ENCODE measurements around the gene BYSL. TPM values are rescaled to one million over a fixed set of nuclear protein-coding genes. Genes with fewer than 3 reads are reported as not detected.
"Not testable (repeated sequence)": the region's sequence is repeated elsewhere in the genome, so short reads cannot be mapped to it uniquely, and the experiment has no call there.

The BYSL gene
- total and polyA plus RNA-seq, 2 donors = 8.7 to 15.4 TPM

DNA sequence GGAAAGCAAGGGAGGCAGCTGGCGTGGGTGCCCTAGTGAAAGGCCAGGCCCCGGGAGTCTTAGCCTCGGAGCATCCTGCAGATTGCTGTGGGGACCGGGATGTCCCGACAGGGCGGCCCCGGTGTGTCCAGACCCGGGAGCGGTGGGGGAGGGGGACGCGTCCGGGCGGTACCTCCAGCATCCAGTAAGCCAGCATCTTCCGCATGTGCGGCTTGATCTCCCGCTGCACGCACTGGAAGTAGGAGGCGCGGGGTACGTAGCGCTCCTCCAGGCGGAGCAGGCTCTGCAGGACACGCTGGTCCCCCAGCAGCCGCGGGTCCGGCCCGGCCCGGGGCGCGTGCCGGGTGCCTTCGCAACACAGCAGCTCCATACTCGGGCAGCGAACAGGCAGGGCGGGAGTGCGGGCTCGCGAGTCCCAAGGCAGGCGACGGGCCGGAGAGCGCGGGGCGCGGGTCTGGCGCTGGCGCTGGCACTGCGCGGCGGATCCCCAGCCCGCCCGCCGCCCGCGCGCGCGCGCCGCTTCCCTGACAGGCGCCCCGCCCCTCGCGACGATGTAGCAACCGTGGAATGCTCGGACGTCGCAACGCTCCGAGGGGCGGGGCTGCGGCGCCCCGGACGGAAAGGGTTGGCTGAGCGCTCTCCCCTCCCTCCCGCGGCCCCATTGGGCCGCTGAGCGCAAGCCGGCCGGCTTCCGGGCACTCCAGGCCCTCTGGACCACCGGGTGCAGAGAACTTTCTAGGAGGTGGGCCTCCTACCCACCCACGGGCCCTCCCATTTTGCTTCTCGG is 20.2 kb downstream of the BYSL start, which contains the start of gene CCND3:
CCND3 (minus strand) TSS at position 529 of the 787 bp plus-strand sequence; CDS start at position 370, 159 bp downstream.
- Histone ChIP-seq H3K4me1 (ENCODE audit: insufficient read depth) (peaks cover 2% of the 10 kb centered on the region), H3K4me3 (ENCODE audit: low read depth, low read length) (peak within 1 kb of the TSS; percentile 66), H3K27ac (ENCODE audit: low read depth) (peak within 1 kb of the TSS; percentile 11), H3K36me3 (ENCODE audit: insufficient read depth) (no peaks in the 10 kb centered on the region)
- WGBS = under 1% methylated on average over 87 of the region's 87 CpGs
- peak; percentile 74 for DNase-seq (ENCODE audit: extremely low spot score)

DNA sequence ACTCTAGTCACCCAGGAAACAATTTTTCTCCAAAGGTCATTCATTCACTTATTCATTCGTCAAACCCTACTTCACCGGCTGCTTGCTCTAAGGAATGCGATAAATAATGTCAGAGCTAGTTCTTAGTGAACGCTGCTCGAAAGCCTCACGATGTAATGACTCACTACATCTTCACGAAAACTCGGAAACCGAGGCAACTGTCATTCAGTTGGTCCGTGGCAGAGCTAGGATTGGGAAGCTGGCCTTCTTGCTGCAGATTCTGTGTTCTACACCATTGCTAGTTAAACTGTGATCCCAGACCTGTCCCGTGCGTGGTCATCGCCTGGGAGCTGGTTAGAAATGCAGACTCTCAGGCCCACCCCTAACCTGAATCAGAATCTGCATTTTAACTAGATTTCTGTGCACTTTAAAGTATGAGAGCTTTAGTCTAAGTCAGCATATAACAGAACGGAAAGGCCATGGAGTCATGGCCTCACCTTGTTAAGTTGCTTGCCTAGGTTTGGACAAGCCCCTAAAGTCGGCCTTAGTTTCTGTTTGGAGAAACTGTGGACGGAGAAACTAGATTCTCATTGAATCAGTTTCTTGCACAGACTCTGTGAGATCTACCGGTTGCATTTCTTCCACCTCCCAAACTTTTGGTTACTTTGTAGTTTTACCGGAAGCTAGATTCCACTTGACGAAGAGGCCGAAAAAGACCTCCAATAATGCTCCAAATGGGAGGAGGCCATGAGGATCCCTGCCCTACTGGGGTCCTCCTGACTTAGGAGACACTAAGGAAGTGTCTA is 21.0 kb downstream of the BYSL start:
- no peaks in the 10 kb centered on the region for H3K36me3 ChIP-seq (ENCODE audit: insufficient read depth)
- DNase-seq (ENCODE audit: extremely low spot score) = no peak
- peaks cover 2% of the 10 kb centered on the region for H3K4me1 ChIP-seq (ENCODE audit: insufficient read depth)
- H3K4me3 ChIP-seq (ENCODE audit: low read depth, low read length) = peak overlapping the region; percentile 66
- no peak overlapping the region for H3K27ac ChIP-seq (ENCODE audit: low read depth)
- 37% methylated on average over 20 of the region's 20 CpGs for WGBS

DNA sequence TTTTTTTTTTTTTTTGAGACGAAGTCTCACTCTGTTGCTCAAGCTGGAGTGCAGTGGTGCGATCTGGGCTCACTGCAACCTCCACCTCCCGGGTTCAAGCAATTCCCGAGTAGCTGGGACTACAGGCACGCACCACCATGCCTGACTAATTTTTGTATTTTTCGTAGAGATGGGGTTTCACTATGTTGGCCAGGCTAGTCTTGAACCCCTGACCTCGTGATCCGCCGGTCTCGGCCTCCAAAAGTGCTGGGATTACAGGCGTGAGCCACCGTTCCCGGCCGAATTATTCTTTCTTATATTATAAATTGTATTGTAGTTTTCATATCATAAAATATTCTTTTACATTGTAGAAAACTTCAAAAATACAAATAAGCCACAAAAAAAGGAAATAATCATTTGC is 21.6 kb downstream of the BYSL start:
- H3K36me3 ChIP-seq (ENCODE audit: insufficient read depth); H3K4me3 ChIP-seq (ENCODE audit: low read depth, low read length); DNase-seq (ENCODE audit: extremely low spot score); H3K27ac ChIP-seq (ENCODE audit: low read depth); H3K4me1 ChIP-seq (ENCODE audit: insufficient read depth): not testable (repeated sequence)
- WGBS = 94% methylated on average over 14 of the region's 14 CpGs

DNA sequence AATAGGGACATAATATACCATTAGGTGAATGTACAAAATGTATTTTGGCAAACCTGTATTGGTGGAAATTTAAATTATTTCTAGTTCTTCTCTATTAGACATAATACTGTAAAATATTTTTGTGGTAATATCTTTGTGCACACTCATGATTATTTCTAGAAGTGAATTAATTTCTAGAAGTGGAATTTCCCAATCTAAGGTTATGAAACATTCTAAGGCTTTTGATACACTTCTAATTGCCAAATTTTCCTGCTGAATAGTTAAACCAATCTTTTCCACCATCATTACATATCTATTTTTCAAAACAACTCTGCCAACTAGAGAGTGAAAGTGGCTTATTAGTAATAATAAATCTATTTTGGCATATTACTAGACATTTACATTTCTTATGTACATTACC is 22.2 kb downstream of the BYSL start:
- Histone ChIP-seq H3K27ac (ENCODE audit: low read depth) (no peak overlapping the region), H3K4me3 (ENCODE audit: low read depth, low read length) (no peak overlapping the region), H3K36me3 (ENCODE audit: insufficient read depth) (no peaks in the 10 kb centered on the region), H3K4me1 (ENCODE audit: insufficient read depth) (peaks cover 2% of the 10 kb centered on the region)
- no peak for DNase-seq (ENCODE audit: extremely low spot score)

DNA sequence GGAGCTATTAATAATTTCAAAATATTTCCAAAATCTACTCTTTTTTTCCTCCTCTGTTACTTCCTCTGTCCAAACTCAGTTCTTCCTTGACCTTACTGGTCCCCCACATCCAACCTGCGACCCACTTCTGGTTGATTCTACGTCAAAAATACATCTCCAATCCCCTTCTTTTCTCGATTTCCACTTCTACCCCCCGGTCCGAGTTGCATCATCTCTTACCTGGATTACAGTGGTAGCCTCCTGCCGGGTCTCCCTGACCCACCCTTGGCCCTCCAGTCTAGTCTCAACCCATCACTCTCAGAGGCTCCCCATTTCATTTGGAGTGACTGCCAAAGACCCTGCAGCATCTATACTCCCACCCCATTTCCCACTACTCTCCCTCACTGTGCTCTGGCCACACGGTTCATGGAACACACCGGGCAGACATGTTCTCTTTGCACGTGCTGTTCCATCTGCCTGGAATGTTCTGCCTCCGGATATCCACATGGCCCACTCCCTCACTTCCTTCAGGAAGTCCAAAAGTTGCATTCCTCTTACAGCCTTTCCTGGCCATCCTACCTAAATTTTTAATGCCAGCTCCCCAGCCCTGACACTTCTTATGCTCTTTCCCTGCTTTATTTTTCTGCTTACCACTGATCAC is 26.4 kb downstream of the BYSL start:
- H3K36me3 ChIP-seq (ENCODE audit: insufficient read depth) = no peaks in the 10 kb centered on the region
- H3K4me1 ChIP-seq (ENCODE audit: insufficient read depth) = no peaks in the 10 kb centered on the region
- DNase-seq (ENCODE audit: extremely low spot score) = no peak
- H3K27ac ChIP-seq (ENCODE audit: low read depth) = no peak overlapping the region
- WGBS = 79% methylated on average over 10 of the region's 10 CpGs
- no peak overlapping the region for H3K4me3 ChIP-seq (ENCODE audit: low read depth, low read length)

DNA sequence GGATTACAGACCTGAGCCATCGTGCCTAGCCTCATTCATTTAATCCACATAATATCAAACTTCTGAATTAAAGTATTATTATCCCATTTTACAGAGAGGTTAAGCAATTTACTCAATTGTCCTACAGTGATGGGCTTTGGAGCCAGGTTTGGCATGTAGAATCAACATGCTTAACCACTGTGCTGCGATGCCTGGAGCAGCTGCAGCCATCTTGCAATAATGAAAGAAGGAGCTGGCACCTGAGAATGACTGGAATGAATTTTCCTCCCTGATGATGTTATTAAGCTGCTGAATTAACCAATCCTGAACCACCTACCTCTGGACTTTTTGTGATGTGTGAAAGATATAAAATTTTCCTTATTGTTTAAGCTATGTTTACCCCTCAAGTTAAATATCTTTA is 33.4 kb downstream of the BYSL start:
- H3K4me3 ChIP-seq (ENCODE audit: low read depth, low read length) = no peak overlapping the region
- WGBS = 93% methylated on average over 2 of the region's 2 CpGs
- H3K4me1 ChIP-seq (ENCODE audit: insufficient read depth) = no peaks in the 10 kb centered on the region
- DNase-seq (ENCODE audit: extremely low spot score) = no peak
- H3K36me3 ChIP-seq (ENCODE audit: insufficient read depth) = no peaks in the 10 kb centered on the region
- H3K27ac ChIP-seq (ENCODE audit: low read depth) = no peak overlapping the region

DNA sequence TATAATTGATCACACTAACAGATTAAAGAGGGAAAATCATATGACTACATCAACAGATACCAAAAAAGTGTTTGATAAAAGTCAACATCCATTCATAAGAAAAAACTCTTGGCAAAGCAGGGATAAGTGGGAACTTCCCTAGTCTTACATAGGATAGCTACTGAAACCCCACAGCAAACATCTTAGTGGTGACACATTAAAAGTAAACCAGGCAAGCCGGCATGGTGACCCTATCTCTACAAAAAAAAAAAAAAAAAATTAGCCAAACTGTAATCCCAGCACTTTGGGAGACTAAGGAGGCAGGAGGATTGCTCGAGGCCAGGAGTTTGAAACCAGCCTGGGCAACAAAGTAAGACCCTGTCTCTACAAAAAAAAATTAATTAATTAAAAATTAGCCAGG is 34.1 kb downstream of the BYSL start:
- Histone ChIP-seq H3K4me3 (ENCODE audit: low read depth, low read length) (no peak overlapping the region), H3K4me1 (ENCODE audit: insufficient read depth) (no peaks in the 10 kb centered on the region), H3K27ac (ENCODE audit: low read depth) (no peak overlapping the region), H3K36me3 (ENCODE audit: insufficient read depth) (no peaks in the 10 kb centered on the region)
- WGBS = 81% methylated on average over 2 of the region's 2 CpGs
- DNase-seq (ENCODE audit: extremely low spot score) = no peak

DNA sequence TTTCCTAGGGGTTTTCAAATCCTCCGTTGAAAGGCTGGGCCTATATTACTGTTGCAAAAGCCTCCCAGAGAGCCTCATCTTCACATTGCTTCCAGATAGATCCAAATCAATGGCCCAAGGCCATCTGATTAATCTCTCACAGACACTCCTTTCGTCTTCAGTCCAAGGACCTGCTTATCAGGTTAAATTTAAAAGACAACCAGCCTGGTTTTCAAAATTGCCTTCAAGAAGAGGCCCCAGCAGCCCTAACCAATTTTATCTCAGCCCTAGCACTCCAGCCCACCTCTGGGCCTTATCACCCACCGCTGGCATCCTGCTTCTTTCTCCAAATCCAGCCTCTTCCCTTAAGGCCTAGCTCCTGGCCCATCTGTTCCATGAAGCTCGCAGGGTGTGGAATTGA is 35.8 kb downstream of the BYSL start:
- Histone ChIP-seq H3K36me3 (ENCODE audit: insufficient read depth) (no peaks in the 10 kb centered on the region), H3K4me1 (ENCODE audit: insufficient read depth) (no peaks in the 10 kb centered on the region), H3K27ac (ENCODE audit: low read depth) (no peak overlapping the region), H3K4me3 (ENCODE audit: low read depth, low read length) (no peak overlapping the region)
- no peak for DNase-seq (ENCODE audit: extremely low spot score)
- WGBS = 65% methylated on average over 4 of the region's 4 CpGs

DNA sequence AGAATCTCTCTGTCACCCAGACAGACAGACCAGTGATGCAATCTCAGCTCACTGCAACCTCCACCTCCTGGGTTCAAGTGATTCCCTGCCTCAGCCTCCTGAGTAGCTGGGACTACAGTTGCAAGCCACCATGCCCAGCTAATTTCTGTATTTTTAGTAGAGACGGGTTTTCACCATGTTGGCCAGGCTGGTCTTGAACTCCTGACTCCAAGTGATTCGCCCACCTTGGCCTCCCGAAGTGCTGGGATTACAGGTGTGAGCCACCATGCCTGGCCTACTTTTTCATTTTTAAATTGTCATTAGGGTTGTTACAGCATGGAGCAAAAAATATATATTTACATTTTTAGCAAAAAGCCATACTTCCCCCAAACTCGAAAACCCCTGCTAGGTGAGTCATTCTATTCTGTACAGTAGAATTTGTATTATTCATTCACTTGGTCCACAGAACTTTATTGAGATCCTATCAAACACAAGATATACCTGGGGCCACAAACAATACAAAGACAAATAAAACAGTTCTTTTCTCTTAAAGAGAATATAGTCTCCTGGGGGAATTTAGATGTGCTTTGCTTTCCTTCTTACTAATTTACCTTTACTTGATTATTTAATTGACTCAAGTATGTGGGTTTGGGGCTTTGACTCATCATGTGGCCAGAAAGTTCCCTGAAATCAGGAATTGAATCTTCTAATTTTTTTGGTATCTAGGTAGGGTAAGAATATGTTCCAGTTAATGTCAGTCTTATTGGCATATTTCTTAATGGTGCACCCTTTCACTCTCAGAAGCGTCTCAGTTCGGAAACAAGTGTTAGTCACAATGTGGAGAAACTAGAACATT is 36.9 kb downstream of the BYSL start:
- DNase-seq (ENCODE audit: extremely low spot score) = no peak
- Histone ChIP-seq H3K4me1 (ENCODE audit: insufficient read depth) (no peaks in the 10 kb centered on the region), H3K4me3 (ENCODE audit: low read depth, low read length) (no peak overlapping the region), H3K36me3 (ENCODE audit: insufficient read depth) (no peaks in the 10 kb centered on the region), H3K27ac (ENCODE audit: low read depth) (no peak overlapping the region)
- 90% methylated on average over 6 of the region's 6 CpGs for WGBS

DNA sequence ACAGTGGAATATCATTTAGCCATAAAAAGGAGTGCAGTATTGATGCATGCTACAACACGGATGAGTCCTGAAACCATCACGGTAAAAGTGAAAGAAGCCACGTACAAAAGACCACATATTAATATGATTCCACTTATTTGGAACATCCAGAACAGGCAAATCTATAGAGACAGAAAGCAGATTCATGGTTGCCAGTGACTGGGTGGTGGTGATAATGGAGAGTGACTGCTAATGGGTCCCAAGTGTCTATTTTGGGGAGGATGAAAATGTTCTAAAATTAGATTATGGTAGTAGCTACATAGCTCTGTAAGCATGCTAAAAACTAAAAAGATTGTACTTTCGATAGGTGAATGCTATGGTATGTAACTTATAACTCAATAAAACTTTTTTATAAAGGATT is 38.7 kb downstream of the BYSL start:
- H3K27ac ChIP-seq (ENCODE audit: low read depth) = no peak overlapping the region
- no peak overlapping the region for H3K4me3 ChIP-seq (ENCODE audit: low read depth, low read length)
- no peaks in the 10 kb centered on the region for H3K4me1 ChIP-seq (ENCODE audit: insufficient read depth)
- WGBS = 92% methylated on average over 4 of the region's 4 CpGs
- H3K36me3 ChIP-seq (ENCODE audit: insufficient read depth) = no peaks in the 10 kb centered on the region
- no peak for DNase-seq (ENCODE audit: extremely low spot score)

DNA sequence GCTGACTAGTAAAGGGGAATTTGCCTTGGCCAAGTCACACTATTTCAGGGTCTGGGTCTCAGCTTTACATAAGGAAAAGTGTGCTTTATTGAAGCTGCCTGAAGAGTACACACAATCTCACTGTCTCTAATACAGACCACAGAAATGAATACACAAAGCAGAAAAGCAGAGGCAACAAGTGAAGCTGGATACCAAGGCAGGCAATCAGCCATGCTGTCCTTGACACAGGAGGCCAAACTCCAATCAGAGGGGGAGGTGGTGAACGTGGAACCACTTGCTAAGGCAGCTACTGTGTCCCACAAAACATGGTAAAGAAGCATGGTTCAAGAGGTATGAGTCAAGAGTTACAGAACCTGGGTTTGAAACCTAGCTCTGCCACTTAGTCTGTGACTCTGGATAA is 42.1 kb downstream of the BYSL start:
- no peak overlapping the region for H3K4me3 ChIP-seq (ENCODE audit: low read depth, low read length)
- WGBS = 42% methylated on average over 1 of the region's 1 CpG
- DNase-seq (ENCODE audit: extremely low spot score) = no peak
- no peak overlapping the region for H3K27ac ChIP-seq (ENCODE audit: low read depth)
- no peaks in the 10 kb centered on the region for H3K36me3 ChIP-seq (ENCODE audit: insufficient read depth)
- H3K4me1 ChIP-seq (ENCODE audit: insufficient read depth) = no peaks in the 10 kb centered on the region

DNA sequence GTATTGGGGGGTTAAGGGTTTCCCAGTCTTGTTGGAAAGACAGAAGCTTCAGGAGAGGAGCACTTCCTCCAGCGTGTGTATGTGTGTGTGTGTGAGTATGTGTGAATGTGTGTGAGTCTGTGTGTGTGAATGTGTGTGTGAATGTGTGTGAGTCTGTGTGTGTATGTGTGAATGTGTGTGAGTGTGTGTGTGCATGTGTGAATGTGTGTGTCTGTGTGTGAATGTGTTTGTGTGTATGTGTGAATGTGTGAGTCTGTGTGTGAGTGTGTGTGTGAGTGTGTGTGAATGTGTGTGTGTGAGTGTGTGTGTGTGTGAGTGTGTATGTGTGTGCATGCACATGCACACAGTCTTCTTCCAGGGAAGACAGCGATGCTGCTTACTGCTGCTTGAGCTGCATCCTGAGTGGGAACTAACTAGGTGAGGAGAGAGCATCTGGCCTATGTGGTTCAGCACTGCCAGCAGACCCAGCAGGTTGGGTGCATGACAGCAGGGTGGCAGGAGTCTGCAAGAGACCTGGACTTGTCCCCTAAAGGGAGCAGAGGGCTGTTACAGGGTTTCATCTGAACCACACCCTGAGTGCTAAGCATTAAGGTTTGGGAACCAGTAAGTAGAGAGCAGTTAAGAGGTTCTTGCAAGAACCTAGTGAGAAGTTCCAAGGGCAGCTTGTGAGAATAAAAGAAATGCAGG is 43.0 kb downstream of the BYSL start:
- no peak overlapping the region for H3K27ac ChIP-seq (ENCODE audit: low read depth)
- no peak for DNase-seq (ENCODE audit: extremely low spot score)
- H3K36me3 ChIP-seq (ENCODE audit: insufficient read depth) = no peaks in the 10 kb centered on the region
- 89% methylated on average over 2 of the region's 2 CpGs for WGBS
- no peaks in the 10 kb centered on the region for H3K4me1 ChIP-seq (ENCODE audit: insufficient read depth)
- no peak overlapping the region for H3K4me3 ChIP-seq (ENCODE audit: low read depth, low read length)

Measured in urinary bladder (tissue), 4 donors.